ENCODE measurements around the gene P3H4. TPM values are rescaled to one million over a fixed set of nuclear protein-coding genes. Genes with fewer than 3 reads are reported as not detected.
A peak's percentile ranks its signal among the peaks of the same experiment; 100 is the strongest.

P3H4 gene
- polyA plus RNA-seq, 1 donor (not counting 4 experiments of a cell fraction or from before 2014, with no cell fraction given): 4.2 TPM

DNA sequence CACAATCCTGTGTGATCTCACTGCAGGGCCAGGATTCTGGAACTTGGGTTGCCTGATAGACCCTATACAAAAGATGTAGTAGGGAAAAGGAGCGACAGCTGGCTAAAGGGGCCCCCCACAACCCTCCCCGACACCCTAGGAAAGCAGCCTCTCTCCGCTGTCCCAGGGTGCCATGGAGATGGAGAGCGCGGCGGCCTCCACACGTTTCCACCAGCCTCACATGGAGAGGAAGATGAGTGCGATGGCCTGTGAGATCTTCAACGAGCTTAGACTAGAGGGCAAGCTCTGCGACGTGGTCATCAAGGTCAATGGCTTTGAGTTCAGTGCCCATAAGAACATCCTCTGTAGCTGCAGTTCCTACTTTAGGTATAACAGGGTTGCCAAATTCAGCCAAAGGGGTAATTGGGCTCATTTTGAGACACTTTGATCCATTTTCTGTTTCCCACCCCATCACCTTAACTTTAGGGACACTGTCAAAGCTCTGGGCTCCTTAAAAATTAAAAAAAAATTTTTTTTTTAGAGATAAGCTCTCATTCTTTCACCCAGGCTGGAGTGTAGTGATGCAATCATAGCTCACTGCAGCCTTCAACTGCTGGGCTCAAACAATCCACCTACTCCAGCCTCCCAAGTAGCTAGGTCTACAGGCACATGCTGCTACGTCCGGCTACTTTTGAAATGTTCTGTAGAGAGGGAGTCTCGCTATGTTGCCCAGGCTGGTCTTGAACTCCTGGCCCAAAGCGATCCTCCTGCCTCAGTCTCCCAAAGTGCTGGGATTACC lies 26.2 kb upstream of the P3H4 start, which contains the start of gene KLHL10:
Gene KLHL10 (plus strand): TSS at position 65 of the 778 bp plus-strand sequence. CDS start 108 bp downstream, at position 173.
- peaks cover 0 to 5% of the 10 kb centered on the region in 2 experiments for H3K36me3 ChIP-seq (ENCODE audit: control insufficient read depth in 2 of 2, extremely low read depth in 1 of 2, insufficient read depth in 2 of 2, low read length in 2 of 2)
- peaks cover 4% of the 10 kb centered on the region for H3K27me3 ChIP-seq (ENCODE audit: control insufficient read depth, extremely low read depth, insufficient read depth, low read length)
- no peak within 1 kb of the TSS for H2AFZ ChIP-seq (ENCODE audit: control insufficient read depth, low read length)
- H3K27ac ChIP-seq (ENCODE audit: control insufficient read depth, insufficient read depth, low read length): no peak within 1 kb of the TSS
- FAIRE-seq (no peak), DNase-seq (ENCODE audit: low read depth, low spot score) (no peak)
- dilution Hi-C loops (cut with MboI; ENCODE audit: extremely low pct_ligation_motif_present, low sequenced_read_pairs): no loop called here
- H3K79me2 ChIP-seq (ENCODE audit: control insufficient read depth, insufficient read depth, low read length): no peaks in the 10 kb centered on the region
- peak within 1 kb of the TSS; percentile 83 for H3K4me2 ChIP-seq (ENCODE audit: control insufficient read depth, extremely low read depth, insufficient read depth, low read depth, low read length)
- no peaks in the 10 kb centered on the region for H4K20me1 ChIP-seq (ENCODE audit: control insufficient read depth, extremely low read depth, insufficient read depth, low read length)
- no peak for TF ChIP-seq EZH2 (IDR thresholded peaks at IDR 0.05; ENCODE audit: low read length)
- TF ChIP-seq, protein P1, sequence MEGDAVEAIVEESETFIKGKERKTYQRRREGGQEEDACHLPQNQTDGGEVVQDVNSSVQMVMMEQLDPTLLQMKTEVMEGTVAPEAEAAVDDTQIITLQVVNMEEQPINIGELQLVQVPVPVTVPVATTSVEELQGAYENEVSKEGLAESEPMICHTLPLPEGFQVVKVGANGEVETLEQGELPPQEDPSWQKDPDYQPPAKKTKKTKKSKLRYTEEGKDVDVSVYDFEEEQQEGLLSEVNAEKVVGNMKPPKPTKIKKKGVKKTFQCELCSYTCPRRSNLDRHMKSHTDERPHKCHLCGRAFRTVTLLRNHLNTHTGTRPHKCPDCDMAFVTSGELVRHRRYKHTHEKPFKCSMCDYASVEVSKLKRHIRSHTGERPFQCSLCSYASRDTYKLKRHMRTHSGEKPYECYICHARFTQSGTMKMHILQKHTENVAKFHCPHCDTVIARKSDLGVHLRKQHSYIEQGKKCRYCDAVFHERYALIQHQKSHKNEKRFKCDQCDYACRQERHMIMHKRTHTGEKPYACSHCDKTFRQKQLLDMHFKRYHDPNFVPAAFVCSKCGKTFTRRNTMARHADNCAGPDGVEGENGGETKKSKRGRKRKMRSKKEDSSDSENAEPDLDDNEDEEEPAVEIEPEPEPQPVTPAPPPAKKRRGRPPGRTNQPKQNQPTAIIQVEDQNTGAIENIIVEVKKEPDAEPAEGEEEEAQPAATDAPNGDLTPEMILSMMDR (optimal IDR thresholded peaks at IDR 0.05 in 1 of 3, IDR thresholded peaks at IDR 0.05 in 1 of 3, conservative IDR thresholded peaks at IDR 0.05 in 1 of 3; ENCODE audit: extremely low read depth in 1 of 3, insufficient read depth in 2 of 3, low read length in 3 of 3): no peak
- peak within 1 kb of the TSS in 1 of 3 experiments; percentile 69 for H3K4me3 ChIP-seq (ENCODE audit: control insufficient read depth in 2 of 3, extremely low read depth in 1 of 3, insufficient read depth in 2 of 3, low read depth in 1 of 3, low read length in 3 of 3)
- no peaks in the 10 kb centered on the region for H3K9me3 ChIP-seq (ENCODE audit: control insufficient read depth, low read depth, low read length)
- no peaks in the 10 kb centered on the region for H3K9me1 ChIP-seq (ENCODE audit: control insufficient read depth, extremely low read depth, insufficient read depth, low read length)
- H3K4me1 ChIP-seq (ENCODE audit: control insufficient read depth, extremely low read depth, insufficient read depth, low read length): peaks cover 3% of the 10 kb centered on the region
- no peak within 1 kb of the TSS for H3K9ac ChIP-seq (ENCODE audit: control insufficient read depth, extremely low read depth, insufficient read depth, low read length)

DNA sequence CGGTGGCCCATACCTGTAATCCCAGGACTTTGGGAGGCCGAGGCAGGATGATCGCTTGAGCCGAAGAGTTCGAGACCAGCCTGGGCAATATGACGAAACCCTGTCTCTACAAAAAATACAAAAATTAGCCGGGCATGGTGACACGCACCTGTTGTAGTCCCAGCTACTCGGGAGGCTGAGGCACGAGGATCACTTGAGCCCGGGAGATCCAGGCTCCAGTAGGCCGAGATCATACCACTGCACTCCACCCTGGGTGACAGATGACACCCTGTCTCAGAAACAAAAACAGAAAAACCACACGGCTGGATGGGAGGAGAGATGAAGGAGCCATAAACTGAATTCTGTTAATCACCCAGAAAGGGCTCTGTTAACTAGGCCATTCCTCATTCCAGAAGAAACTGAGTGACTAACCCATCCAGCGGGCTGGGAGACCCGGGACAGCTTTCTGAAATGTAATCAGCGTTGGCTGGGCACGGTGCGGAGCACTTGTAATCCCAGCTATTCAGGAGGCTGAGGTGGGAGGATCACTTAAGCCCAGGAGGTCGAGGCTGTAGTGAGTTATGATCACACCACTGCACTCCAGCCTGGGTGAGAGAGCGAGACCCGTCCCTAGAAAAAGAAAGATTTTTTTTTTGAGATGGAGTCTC lies 24.9 kb upstream of the P3H4 start:
- Histone ChIP-seq H3K4me2 (ENCODE audit: control insufficient read depth, extremely low read depth, insufficient read depth, low read depth, low read length) (peak overlapping the region; percentile 83), H3K36me3 (ENCODE audit: control insufficient read depth in 2 of 2, extremely low read depth in 1 of 2, insufficient read depth in 2 of 2, low read length in 2 of 2) (peaks cover 2 to 9% of the 10 kb centered on the region in 2 experiments), H3K9ac (ENCODE audit: control insufficient read depth, extremely low read depth, insufficient read depth, low read length) (peak overlapping the region; percentile 50), H3K79me2 (ENCODE audit: control insufficient read depth, insufficient read depth, low read length) (no peaks in the 10 kb centered on the region), H3K27me3 (ENCODE audit: control insufficient read depth, extremely low read depth, insufficient read depth, low read length) (peaks cover 4% of the 10 kb centered on the region), H3K9me1 (ENCODE audit: control insufficient read depth, extremely low read depth, insufficient read depth, low read length) (no peaks in the 10 kb centered on the region), H3K4me3 (ENCODE audit: control insufficient read depth in 2 of 3, extremely low read depth in 1 of 3, insufficient read depth in 2 of 3, low read depth in 1 of 3, low read length in 3 of 3) (peak overlapping the region; percentile 40 to 69 (median 67)), H3K27ac (ENCODE audit: control insufficient read depth, insufficient read depth, low read length) (no peak overlapping the region), H3K9me3 (ENCODE audit: control insufficient read depth, low read depth, low read length) (no peaks in the 10 kb centered on the region), H4K20me1 (ENCODE audit: control insufficient read depth, extremely low read depth, insufficient read depth, low read length) (no peaks in the 10 kb centered on the region), H3K4me1 (ENCODE audit: control insufficient read depth, extremely low read depth, insufficient read depth, low read length) (peaks cover 3% of the 10 kb centered on the region), H2AFZ (ENCODE audit: control insufficient read depth, low read length) (peak overlapping the region; percentile 91)
- TF ChIP-seq EZH2 (IDR thresholded peaks at IDR 0.05; ENCODE audit: low read length): no peak
- TF ChIP-seq, protein P1 (optimal IDR thresholded peaks at IDR 0.05 in 1 of 3, IDR thresholded peaks at IDR 0.05 in 1 of 3, conservative IDR thresholded peaks at IDR 0.05 in 1 of 3; ENCODE audit: extremely low read depth in 1 of 3, insufficient read depth in 2 of 3, low read length in 3 of 3): no peak
- dilution Hi-C loops (cut with MboI; ENCODE audit: extremely low pct_ligation_motif_present, low sequenced_read_pairs): no loop called here
- FAIRE-seq (no peak), DNase-seq (ENCODE audit: low read depth, low spot score) (no peak)
